Progenitor cell of endocrine pancreas (in vitro differentiated cells): Measurements from ENCODE around the gene TRMT44. TPM values are rescaled to one million over a fixed set of nuclear protein-coding genes. Genes with fewer than 3 reads are reported as not detected.
A peak's percentile ranks its signal among the peaks of the same experiment; 100 is the strongest.

ENCODE experiments used
- DNase-seq: peaks from one replicate; pipeline ENCODE4 v3.0.0; 2021; ENCODE audit warnings: low spot score; ENCODE audit not compliant: unreplicated experiment
- H3K27ac Mint-ChIP-seq: 2 replicates; pipeline ENCODE4 v1.8.0; 2021; ENCODE audit warnings: mild to moderate bottlenecking, moderate library complexity, mixed read lengths
- H3K27me3 Mint-ChIP-seq: 2 replicates; pipeline ENCODE4 v1.8.0; 2021; ENCODE audit warnings: mixed read lengths
- H3K36me3 Mint-ChIP-seq: 2 replicates; pipeline ENCODE4 v1.8.0; 2022; ENCODE audit warnings: mixed read lengths; ENCODE audit not compliant: insufficient read depth
- H3K4me1 Mint-ChIP-seq: 2 replicates; pipeline ENCODE4 v1.8.0; 2021; ENCODE audit warnings: low read depth, mixed read lengths
- H3K4me3 Mint-ChIP-seq: 2 replicates; pipeline ENCODE4 v1.8.0; 2021; ENCODE audit warnings: low read depth, mild to moderate bottlenecking, moderate library complexity, mixed read lengths
- H3K9me3 Mint-ChIP-seq: 2 replicates; pipeline ENCODE4 v1.8.0; 2021; ENCODE audit warnings: low read depth, mixed read lengths
- CTCF ChIP-seq: fragments of 200-600 bp; sonication (generic); IDR thresholded peaks from one replicate; pipeline ENCODE4 v1.5.0; 2021; ENCODE audit warnings: antibody characterized with exemption, mild to moderate bottlenecking; ENCODE audit not compliant: unreplicated experiment
- total RNA-seq: library from RNA; stranded (reverse); gene quantifications from 2 replicates; pipeline ENCODE4 v1.2.1, GENCODE V29; 2021

The TRMT44 gene
- total RNA-seq, 1 donor from 2014 or later: 31.0 TPM

GRCh38 chr4:8410641-8411271, 29.8 kb upstream of the TRMT44 start:
- H3K4me3 Mint-ChIP-seq: no peak overlapping the region
- H3K9me3 Mint-ChIP-seq: peaks cover 7% of the 10 kb centered on the region
- H3K27me3 Mint-ChIP-seq: no peaks in the 10 kb centered on the region
- no peak overlapping the region for H3K27ac Mint-ChIP-seq
- peak; percentile 19 for DNase-seq
- TF ChIP-seq CTCF: peak; percentile 33
- peaks cover 13% of the 10 kb centered on the region for H3K36me3 Mint-ChIP-seq
- no peaks in the 10 kb centered on the region for H3K4me1 Mint-ChIP-seq

GRCh38 chr4:8411351-8412180, 29.0 kb upstream of the TRMT44 start:
- H3K9me3 Mint-ChIP-seq: peaks cover under 1% of the 10 kb centered on the region

GRCh38 chr4:8412288-8412687, 28.3 kb upstream of the TRMT44 start:
- H3K27ac Mint-ChIP-seq: no peak overlapping the region
- H3K4me1 Mint-ChIP-seq: no peaks in the 10 kb centered on the region
- H3K36me3 Mint-ChIP-seq: peaks cover 4% of the 10 kb centered on the region
- DNase-seq: no peak
- H3K27me3 Mint-ChIP-seq: no peaks in the 10 kb centered on the region
- H3K9me3 Mint-ChIP-seq: no peaks in the 10 kb centered on the region
- no peak overlapping the region for H3K4me3 Mint-ChIP-seq
- no peak for TF ChIP-seq CTCF

More at GRCh38 chr4:8411351-8412180, 29.0 kb upstream of the TRMT44 start:
- H3K27me3 Mint-ChIP-seq: no peaks in the 10 kb centered on the region
- H3K36me3 Mint-ChIP-seq: peaks cover 5% of the 10 kb centered on the region
- no peak overlapping the region for H3K27ac Mint-ChIP-seq
- DNase-seq: no peak
- H3K4me3 Mint-ChIP-seq: no peak overlapping the region
- TF ChIP-seq CTCF: no peak
- no peaks in the 10 kb centered on the region for H3K4me1 Mint-ChIP-seq

GRCh38 chr4:8414377-8414776, 26.2 kb upstream of the TRMT44 start:
- DNase-seq: no peak
- no peak for TF ChIP-seq CTCF
- H3K27me3 Mint-ChIP-seq: no peaks in the 10 kb centered on the region
- H3K27ac Mint-ChIP-seq: no peak overlapping the region
- H3K36me3 Mint-ChIP-seq: no peaks in the 10 kb centered on the region
- H3K9me3 Mint-ChIP-seq: no peaks in the 10 kb centered on the region
- H3K4me3 Mint-ChIP-seq: no peak overlapping the region
- peaks cover under 1% of the 10 kb centered on the region for H3K4me1 Mint-ChIP-seq

- DNase-seq: no peak
- Mint-ChIP-seq H3K27me3 (no peaks in the 10 kb centered on the region), H3K36me3 (no peaks in the 10 kb centered on the region), H3K9me3 (no peaks in the 10 kb centered on the region), H3K4me1 (peaks cover 2% of the 10 kb centered on the region), H3K4me3 (no peak overlapping the region), H3K27ac (no peak overlapping the region)
- no peak for TF ChIP-seq CTCF
Measured at GRCh38 chr4:8417071-8417614, 23.4 kb upstream of the TRMT44 start.
